Endodermal cell (in vitro differentiated cells): ENCODE measurements around the gene ARL2BP. TPM values are rescaled to one million over a fixed set of nuclear protein-coding genes. Genes with fewer than 3 reads are reported as not detected.

Experiments used
- DNase-seq: peaks from one replicate; pipeline ENCODE4 v3.0.0-alpha.2; 2017
- H3K27ac ChIP-seq: 2 replicates; pipeline ENCODE4 v1.5.1; 2013; ENCODE audit warnings: mild to moderate bottlenecking, low read depth, low read length, moderate library complexity
- H3K27me3 ChIP-seq: 2 replicates; pipeline ENCODE4 v1.6.1; 2013; ENCODE audit warnings: mild to moderate bottlenecking, low read length, moderate library complexity; ENCODE audit not compliant: insufficient read depth, control insufficient read depth, poor library complexity, severe bottlenecking
- H3K36me3 ChIP-seq: 2 replicates; pipeline ENCODE4 v1.7.0; 2013; ENCODE audit warnings: mild to moderate bottlenecking, low read length, moderate library complexity; ENCODE audit not compliant: control insufficient read depth, insufficient read depth
- H3K4me1 ChIP-seq: one replicate; pipeline ENCODE4 v1.7.0; 2013; ENCODE audit warnings: low read length; ENCODE audit not compliant: control insufficient read depth, insufficient read depth
- H3K4me3 ChIP-seq: 2 replicates; pipeline ENCODE4 v1.5.1; 2013; ENCODE audit warnings: mild to moderate bottlenecking, low read length, moderate library complexity
- H3K9ac ChIP-seq: 2 replicates; pipeline ENCODE4 v1.6.1; 2013; ENCODE audit warnings: mild to moderate bottlenecking, low read length, moderate library complexity; ENCODE audit not compliant: poor library complexity, severe bottlenecking; ENCODE audit errors: extremely low read depth
- H3K9me3 ChIP-seq: 2 replicates; pipeline ENCODE4 v1.6.1; 2013; ENCODE audit warnings: mild to moderate bottlenecking, low read length, moderate library complexity; ENCODE audit not compliant: control insufficient read depth
- H3K27ac Mint-ChIP-seq: 2 replicates; pipeline ENCODE4 v1.8.0; 2020; ENCODE audit warnings: mixed read lengths
- H3K27me3 Mint-ChIP-seq: 2 replicates; pipeline ENCODE4 v1.8.0; 2021; ENCODE audit warnings: mild to moderate bottlenecking, mixed read lengths; ENCODE audit not compliant: insufficient read depth
- H3K36me3 Mint-ChIP-seq: 2 replicates; pipeline ENCODE4 v1.8.0; 2020; ENCODE audit warnings: low read depth, mixed read lengths
- H3K4me1 Mint-ChIP-seq: 2 replicates; pipeline ENCODE4 v1.8.0; 2020; ENCODE audit warnings: mixed read lengths
- H3K4me3 Mint-ChIP-seq: 2 replicates; pipeline ENCODE4 v1.8.0; 2020; ENCODE audit warnings: mild to moderate bottlenecking, moderate library complexity, mixed read lengths
- H3K9me3 Mint-ChIP-seq: 2 replicates; pipeline ENCODE4 v1.8.0; 2020; ENCODE audit warnings: mild to moderate bottlenecking, mixed read lengths
- CTCF ChIP-seq: fragments of 200-600 bp; sonication (generic); conservative IDR thresholded peaks from 2 replicates; pipeline ENCODE4 v1.5.0; 2021; ENCODE audit warnings: antibody characterized with exemption, mild to moderate bottlenecking
- WGBS, 2 experiments: methylation state at CpG; one replicate each; pipeline versions ENCODE4 v1.1.5 to v1.1.7; 2013; ENCODE audit warnings: missing lambda C conversion rate in 2 of 2, mixed read lengths in 1 of 2; ENCODE audit not compliant: insufficient coverage in 1 of 2, insufficient read length in 1 of 2; 5-methylcytosine and 5-hydroxymethylcytosine counted together
- total RNA-seq, 2 donors: library from RNA; stranded (reverse); fragmentation: NEBNext Ultra II Directional in 1 of 2; extraction: Animal tissue kit (Norgen Biotek cat#: 25700) in 1 of 2; gene quantifications; 2 replicates in 1 of 2; 3 replicates in 1 of 2; pipeline ENCODE4 v1.2.1, GENCODE V29; 2021

ARL2BP gene
- total RNA-seq, 2 donors from 2014 or later, result 22.6 to 31.3 TPM

GRCh38 chr16:57264381-57264780, 19.3 kb downstream of the ARL2BP start:
- peaks cover 21% of the 10 kb centered on the region for H3K4me1 Mint-ChIP-seq
- H3K4me3 Mint-ChIP-seq, result no peak overlapping the region
- H3K27ac Mint-ChIP-seq, result no peak overlapping the region
- no peak for TF ChIP-seq CTCF
- no peak overlapping the region for H3K9ac ChIP-seq
- peak; percentile 22 for DNase-seq
- H3K27me3 Mint-ChIP-seq, result no peaks in the 10 kb centered on the region
- H3K27ac ChIP-seq, result no peak overlapping the region
- no peaks in the 10 kb centered on the region for H3K36me3 Mint-ChIP-seq
- no peaks in the 10 kb centered on the region for H3K36me3 ChIP-seq
- H3K9me3 ChIP-seq, result no peaks in the 10 kb centered on the region
- H3K4me1 ChIP-seq, result peaks cover 19% of the 10 kb centered on the region
- 89 to 90% methylated on average over 8 of the region's 8 CpGs for WGBS, 2 experiments
- no peaks in the 10 kb centered on the region for H3K27me3 ChIP-seq
- no peak overlapping the region for H3K4me3 ChIP-seq
- no peaks in the 10 kb centered on the region for H3K9me3 Mint-ChIP-seq

- Histone ChIP-seq H3K27me3 (no peaks in the 10 kb centered on the region), H3K4me3 (no peak overlapping the region), H3K9me3 (no peaks in the 10 kb centered on the region), H3K27ac (no peak overlapping the region), H3K9ac (no peak overlapping the region), H3K4me1 (peaks cover 20% of the 10 kb centered on the region), H3K36me3 (no peaks in the 10 kb centered on the region)
- DNase-seq, result no peak
- no peak overlapping the region for H3K4me3 Mint-ChIP-seq
- no peaks in the 10 kb centered on the region for H3K27me3 Mint-ChIP-seq
- no peak for TF ChIP-seq CTCF
- no peak overlapping the region for H3K27ac Mint-ChIP-seq
- no peaks in the 10 kb centered on the region for H3K36me3 Mint-ChIP-seq
- H3K9me3 Mint-ChIP-seq, result no peaks in the 10 kb centered on the region
- 94 to 100% methylated on average over 1 to 11 of the region's 11 CpGs for WGBS, 2 experiments
- peaks cover 21% of the 10 kb centered on the region for H3K4me1 Mint-ChIP-seq
Measured at GRCh38 chr16:57264950-57265371, 19.9 kb downstream of the ARL2BP start.

DNA sequence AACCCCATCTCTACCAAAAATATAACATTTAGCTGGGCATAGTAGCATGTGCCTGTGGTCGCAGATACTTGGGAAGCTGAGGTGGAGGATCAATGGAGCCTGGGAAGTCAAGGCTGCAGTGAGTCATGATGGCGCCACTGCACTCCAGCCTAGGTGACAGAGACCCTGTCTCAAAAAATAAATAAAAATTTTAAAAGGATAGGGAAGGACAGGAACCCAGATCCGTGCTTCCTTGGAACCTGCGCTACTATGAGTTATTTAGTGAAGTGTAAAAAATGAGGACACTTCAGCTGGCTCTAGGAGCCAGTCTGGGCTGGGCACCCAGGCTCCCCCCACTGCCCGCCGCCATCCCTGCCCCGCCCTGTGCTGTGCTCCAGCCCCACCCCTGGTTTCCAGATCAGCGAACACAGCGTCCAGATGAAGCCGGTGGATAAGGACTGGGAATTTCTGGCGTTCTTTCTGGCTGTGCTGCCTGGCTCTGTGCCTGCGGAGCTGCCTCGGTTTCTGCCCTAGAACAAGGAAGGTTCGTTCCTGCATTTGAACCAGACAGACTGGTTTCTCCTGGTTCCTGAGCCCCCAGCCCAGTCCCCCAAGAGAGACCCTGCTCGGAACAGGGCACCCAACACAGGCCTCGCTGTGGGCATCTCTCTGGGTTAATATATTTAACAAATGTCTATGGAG, 20.9 kb downstream of the ARL2BP start:
- no peaks in the 10 kb centered on the region for H3K36me3 ChIP-seq
- no peak overlapping the region for H3K9ac ChIP-seq
- H3K27ac ChIP-seq, result no peak overlapping the region
- WGBS, 2 experiments, result 94 to 97% methylated on average over 12 to 16 of the region's 16 CpGs
- Mint-ChIP-seq H3K9me3 (no peaks in the 10 kb centered on the region), H3K27me3 (no peaks in the 10 kb centered on the region), H3K36me3 (no peaks in the 10 kb centered on the region), H3K4me1 (peaks cover 18% of the 10 kb centered on the region), H3K4me3 (no peak overlapping the region), H3K27ac (no peak overlapping the region)
- H3K4me3 ChIP-seq, result no peak overlapping the region
- H3K4me1 ChIP-seq, result peaks cover 15% of the 10 kb centered on the region
- no peaks in the 10 kb centered on the region for H3K9me3 ChIP-seq
- no peak for TF ChIP-seq CTCF
- no peaks in the 10 kb centered on the region for H3K27me3 ChIP-seq
- no peak for DNase-seq
